Panc1 (cell line): ENCODE data around the gene MRPL33. TPM values are rescaled to one million over a fixed set of nuclear protein-coding genes. Genes with fewer than 3 reads are reported as not detected.
A peak's percentile ranks its signal among the peaks of the same experiment; 100 is the strongest.

Source experiments
- ATAC-seq: fragments of 200-7000 bp; cut with Tn5 transposase; 2 replicates; pipeline ENCODE4 v1.9.1; 2020; ENCODE audit warnings: mild to moderate bottlenecking, moderate library complexity
- BruUV-seq: library from RNA; stranded (reverse); fragments of 400-500 nt; replicated peaks from 2 replicates; lab custom pipeline; 2021; lab: Mats Ljungman, UMichigan
- CTCF ChIA-PET: fragments of 300-600 bp; sonication (Branson Sonifier 250); formaldehyde crosslinking; loops from one replicate; lab custom pipeline; 2022; ENCODE audit warnings: antibody characterized with exemption; lab: Charles Lee
- POLR2A ChIA-PET: fragments of 300-600 bp; sonication (Branson Sonifier 250); formaldehyde crosslinking; loops from one replicate; lab custom pipeline; 2022; ENCODE audit warnings: antibody characterized with exemption; lab: Charles Lee
- DNase-seq: peaks from one replicate; pipeline ENCODE4 v3.0.0-alpha.2; 2010; ENCODE audit warnings: low read depth, low spot score
- H3K27ac ChIP-seq: 2 replicates; pipeline ENCODE4 v1.5.1; 2011; ENCODE audit warnings: mild to moderate bottlenecking, low read length, inconsistent platforms
- H3K27me3 ChIP-seq: fragments of 200-500 bp; sonication (Bioruptor generic); 2 replicates; pipeline ENCODE4 v1.6.0; 2014; ENCODE audit warnings: low read length, inconsistent platforms; ENCODE audit not compliant: control insufficient read depth, insufficient read depth
- H3K36me3 ChIP-seq: fragments of 200-500 bp; sonication (Bioruptor generic); 2 replicates; pipeline ENCODE4 v1.5.1; 2014; ENCODE audit warnings: inconsistent platforms, mild to moderate bottlenecking, low read length, moderate library complexity; ENCODE audit not compliant: control insufficient read depth, insufficient read depth
- H3K4me1 ChIP-seq: 2 replicates; pipeline ENCODE4 v1.5.1; 2011; ENCODE audit warnings: inconsistent platforms, mild to moderate bottlenecking, low read length, moderate library complexity; ENCODE audit not compliant: control insufficient read depth, insufficient read depth
- H3K4me3 ChIP-seq, 2 experiments: 2 replicates each; pipeline ENCODE4 v1.5.1; 2011 to 2012; ENCODE audit warnings: low read depth in 2 of 2, low read length in 2 of 2, mild to moderate bottlenecking in 2 of 2, inconsistent platforms in 1 of 2, moderate library complexity in 1 of 2
- H3K9me3 ChIP-seq: fragments of 200-500 bp; sonication (Bioruptor generic); 2 replicates; pipeline ENCODE4 v1.5.1; 2014; ENCODE audit warnings: low read depth, mild to moderate bottlenecking, inconsistent platforms, low read length, moderate library complexity; ENCODE audit not compliant: control insufficient read depth, insufficient read depth
- CTCF ChIP-seq: fragments of 450-650 bp; IDR thresholded peaks from 2 replicates; pipeline ENCODE4 v1.5.1; 2017; ENCODE audit warnings: mild to moderate bottlenecking
- POLR2AphosphoS5 ChIP-seq: IDR thresholded peaks from 2 replicates; pipeline ENCODE4 v1.6.1; 2012; ENCODE audit warnings: mild to moderate bottlenecking, low read depth, low read length, moderate library complexity
- SIN3A ChIP-seq: IDR thresholded peaks from 2 replicates; pipeline ENCODE4 v1.6.1; 2012; ENCODE audit warnings: low read depth, mild to moderate bottlenecking, low read length, moderate library complexity, borderline replicate concordance; ENCODE audit not compliant: insufficient read depth
- TCF7L2 ChIP-seq: IDR thresholded peaks from 2 replicates; pipeline ENCODE4 v1.6.1; 2011; ENCODE audit warnings: mild to moderate bottlenecking, low read depth, low read length, inconsistent platforms
- in situ Hi-C: cut with HindIII; loops from 2 replicates; pipeline ENCODE4 v1.10.0; 2016; ENCODE audit warnings: low sequenced_read_pairs, low pct_unique_long_range_greater_than_20kb
- intact Hi-C: fragments of 100-400 bp; cut with micrococcal nuclease; formaldehyde crosslinking; loops from one replicate; pipeline ENCODE4 v1.10.0; 2022; ENCODE audit not compliant: unreplicated experiment
- total RNA-seq: library from RNA; stranded (reverse); gene quantifications from one replicate; pipeline ENCODE4 v1.2.1, GENCODE V29; 2021; ENCODE audit not compliant: unreplicated experiment
- TF ChIP-seq, protein P1 (sequence below), 2 experiments: IDR thresholded peaks; 2 replicates each; pipeline ENCODE4 v1.6.1; 2011 to 2012; ENCODE audit warnings: low read depth in 2 of 2, control low read depth in 1 of 2, low read length in 1 of 2, mild to moderate bottlenecking in 1 of 2, moderate library complexity in 1 of 2; ENCODE audit not compliant: insufficient read depth in 1 of 2

MRPL33 gene
- total RNA-seq, 1 experiment from 2014 or later, result 61.6 TPM

DNA sequence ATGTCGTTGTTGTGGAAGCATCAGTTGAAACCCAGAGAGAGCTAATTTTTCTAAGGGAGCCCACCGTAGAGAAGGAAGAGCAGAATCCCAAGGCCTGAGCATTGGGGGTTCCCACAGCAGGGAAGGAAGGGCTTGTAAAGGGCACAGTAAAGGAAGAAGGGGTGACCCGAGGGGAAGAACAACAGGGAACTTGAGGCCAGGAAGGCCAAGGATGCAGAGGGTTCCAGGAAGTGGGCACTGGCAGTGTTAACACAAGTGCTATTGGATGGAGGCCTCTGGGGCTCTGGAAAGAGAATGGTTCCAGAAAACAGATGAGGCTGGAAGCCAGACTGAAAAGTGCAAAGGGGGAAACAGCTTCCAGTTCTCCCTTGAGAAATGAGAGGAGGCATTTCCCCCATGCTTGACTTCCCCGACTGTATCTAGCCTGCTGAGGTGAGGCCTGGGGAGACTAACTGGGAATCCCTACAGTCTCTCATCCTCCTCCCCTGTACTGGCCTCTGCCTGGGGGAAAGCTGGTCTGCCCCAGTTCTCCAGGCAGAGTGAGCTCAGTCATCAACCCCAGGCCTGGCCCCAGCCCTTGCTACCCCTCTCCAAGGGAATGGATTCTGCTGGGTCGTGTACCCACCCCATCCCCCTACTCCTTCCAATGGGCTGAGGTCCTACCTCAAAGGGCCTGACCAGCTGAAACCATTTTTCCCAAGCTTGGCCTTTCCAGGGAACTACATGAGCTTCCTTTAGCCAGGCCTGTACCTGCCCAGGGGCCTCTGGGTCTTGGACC lies 43.2 kb upstream of the MRPL33 start:
- Histone ChIP-seq H3K4me1 (peaks cover 4% of the 10 kb centered on the region; the same call in 1 of the 2 replicates), H3K9me3 (no peaks in the 10 kb centered on the region), H3K36me3 (no peaks in the 10 kb centered on the region), H3K27me3 (no peaks in the 10 kb centered on the region), H3K4me3 (no peak overlapping the region), H3K27ac (no peak overlapping the region)
- intact Hi-C loops (no loop called here), in situ Hi-C loops (no loop called here)
- ChIA-PET POLR2A (no interaction called here), CTCF (interaction anchor here (0.6 kb wide), 1 partner anchor 12 kb away, joined by 4 read pairs; no protein-coding TSS in a partner anchor)
- no TSS peak for BruUV-seq
- no peak for ATAC-seq
- DNase-seq, result no peak
- TF ChIP-seq CTCF, result no peak
- no peak for TF ChIP-seq TCF7L2
- TF ChIP-seq SIN3A, result no peak
- TF ChIP-seq, protein P1, sequence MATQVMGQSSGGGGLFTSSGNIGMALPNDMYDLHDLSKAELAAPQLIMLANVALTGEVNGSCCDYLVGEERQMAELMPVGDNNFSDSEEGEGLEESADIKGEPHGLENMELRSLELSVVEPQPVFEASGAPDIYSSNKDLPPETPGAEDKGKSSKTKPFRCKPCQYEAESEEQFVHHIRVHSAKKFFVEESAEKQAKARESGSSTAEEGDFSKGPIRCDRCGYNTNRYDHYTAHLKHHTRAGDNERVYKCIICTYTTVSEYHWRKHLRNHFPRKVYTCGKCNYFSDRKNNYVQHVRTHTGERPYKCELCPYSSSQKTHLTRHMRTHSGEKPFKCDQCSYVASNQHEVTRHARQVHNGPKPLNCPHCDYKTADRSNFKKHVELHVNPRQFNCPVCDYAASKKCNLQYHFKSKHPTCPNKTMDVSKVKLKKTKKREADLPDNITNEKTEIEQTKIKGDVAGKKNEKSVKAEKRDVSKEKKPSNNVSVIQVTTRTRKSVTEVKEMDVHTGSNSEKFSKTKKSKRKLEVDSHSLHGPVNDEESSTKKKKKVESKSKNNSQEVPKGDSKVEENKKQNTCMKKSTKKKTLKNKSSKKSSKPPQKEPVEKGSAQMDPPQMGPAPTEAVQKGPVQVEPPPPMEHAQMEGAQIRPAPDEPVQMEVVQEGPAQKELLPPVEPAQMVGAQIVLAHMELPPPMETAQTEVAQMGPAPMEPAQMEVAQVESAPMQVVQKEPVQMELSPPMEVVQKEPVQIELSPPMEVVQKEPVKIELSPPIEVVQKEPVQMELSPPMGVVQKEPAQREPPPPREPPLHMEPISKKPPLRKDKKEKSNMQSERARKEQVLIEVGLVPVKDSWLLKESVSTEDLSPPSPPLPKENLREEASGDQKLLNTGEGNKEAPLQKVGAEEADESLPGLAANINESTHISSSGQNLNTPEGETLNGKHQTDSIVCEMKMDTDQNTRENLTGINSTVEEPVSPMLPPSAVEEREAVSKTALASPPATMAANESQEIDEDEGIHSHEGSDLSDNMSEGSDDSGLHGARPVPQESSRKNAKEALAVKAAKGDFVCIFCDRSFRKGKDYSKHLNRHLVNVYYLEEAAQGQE (IDR thresholded peaks at IDR 0.05; ENCODE audit: insufficient read depth in 1 of 2, low read depth in 2 of 2, low read length in 1 of 2), result no peak
- no peak for TF ChIP-seq POLR2AphosphoS5

DNA sequence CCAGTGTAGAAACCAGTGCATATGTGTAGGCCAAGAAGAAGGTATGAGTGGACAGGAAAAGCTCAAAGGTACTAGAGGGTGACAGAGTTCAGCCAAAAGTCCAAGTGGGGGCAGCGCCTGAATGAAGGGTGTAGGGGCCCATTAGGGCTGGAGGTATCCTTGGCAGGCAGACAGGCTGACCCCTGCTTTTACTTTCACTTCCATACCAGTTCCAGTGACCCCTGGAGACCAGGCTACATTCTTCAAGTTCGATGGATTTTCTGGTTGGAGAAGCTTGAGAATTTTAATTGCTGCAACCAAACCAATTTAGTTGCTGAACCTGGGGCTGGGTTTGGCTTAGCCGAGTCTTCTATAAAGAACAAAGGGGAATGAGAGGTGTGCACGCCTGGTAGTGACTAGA lies 42.3 kb upstream of the MRPL33 start:
- H3K9me3 ChIP-seq, result no peaks in the 10 kb centered on the region
- in situ Hi-C loops, result no loop called here
- H3K4me1 ChIP-seq, result no peaks in the 10 kb centered on the region; the same call in 1 of the 2 replicates
- ChIA-PET POLR2A (interaction anchor here (0.6 kb wide), 2 partner anchors 12 kb away, joined by 3 read pairs; no protein-coding TSS in a partner anchor), CTCF (interaction anchor here (0.6 kb wide), 1 partner anchor 11 kb away, joined by 4 read pairs; no protein-coding TSS in a partner anchor)
- TF ChIP-seq CTCF, result no peak
- TF ChIP-seq, protein P1 (IDR thresholded peaks at IDR 0.05; ENCODE audit: insufficient read depth in 1 of 2, low read depth in 2 of 2, low read length in 1 of 2), result no peak
- TF ChIP-seq SIN3A, result no peak
- no peak for TF ChIP-seq POLR2AphosphoS5
- TF ChIP-seq TCF7L2, result no peak
- no peak overlapping the region for H3K4me3 ChIP-seq
- DNase-seq, result no peak
- no TSS peak for BruUV-seq
- no peaks in the 10 kb centered on the region for H3K36me3 ChIP-seq
- 0 out of 2 replicates have a peak, but pooled peaks have one; percentile 33 for ATAC-seq
- H3K27ac ChIP-seq, result no peak overlapping the region
- intact Hi-C loops, result no loop called here
- H3K27me3 ChIP-seq, result no peaks in the 10 kb centered on the region
